Measurements from ENCODE around the gene SP4.
"Not testable (repeated sequence)": the region's sequence is repeated elsewhere in the genome, so short reads cannot be mapped to it uniquely, and the experiment has no call there.

Gene SP4

DNA sequence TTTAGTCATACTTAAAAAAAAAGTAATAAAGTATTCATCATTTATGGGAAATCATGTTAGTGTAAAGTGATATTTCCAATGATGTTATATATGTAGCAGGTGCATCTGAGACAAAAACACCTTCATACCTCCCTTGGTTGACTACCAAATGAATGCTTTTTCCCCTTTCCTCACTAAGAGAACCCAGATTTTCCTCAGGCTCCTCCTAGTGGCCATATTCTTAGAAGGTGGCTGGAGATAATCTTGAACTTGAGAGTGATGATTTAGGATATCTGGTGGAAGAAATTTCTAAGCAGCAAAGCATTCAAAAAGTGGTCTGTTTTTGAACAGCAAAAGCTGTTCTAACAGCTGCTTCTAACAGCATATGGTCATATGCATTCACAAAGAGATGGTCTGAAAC lies 98.1 kb downstream of the SP4 start:
- no peak for DNase-seq

DNA sequence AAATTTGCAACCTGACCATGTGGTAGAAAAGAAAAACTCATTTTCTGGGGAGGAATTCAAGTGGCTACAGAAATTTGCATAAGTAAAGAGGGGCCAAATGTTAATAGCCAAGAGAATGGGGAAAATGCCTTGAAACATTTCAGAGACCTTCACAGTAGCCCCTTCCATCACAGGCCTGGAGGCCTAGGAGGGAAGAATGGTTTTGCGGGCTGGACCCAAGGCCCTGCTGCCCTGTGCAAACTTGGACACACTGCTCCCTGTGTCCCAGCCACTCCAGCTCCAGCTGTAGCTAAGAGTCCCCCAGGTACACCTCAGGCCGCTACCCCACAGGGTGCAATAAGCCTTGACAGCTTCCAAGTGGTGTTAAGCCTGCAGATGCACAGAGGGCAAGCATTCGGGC lies 98.6 kb downstream of the SP4 start:
- no peak for DNase-seq

DNA sequence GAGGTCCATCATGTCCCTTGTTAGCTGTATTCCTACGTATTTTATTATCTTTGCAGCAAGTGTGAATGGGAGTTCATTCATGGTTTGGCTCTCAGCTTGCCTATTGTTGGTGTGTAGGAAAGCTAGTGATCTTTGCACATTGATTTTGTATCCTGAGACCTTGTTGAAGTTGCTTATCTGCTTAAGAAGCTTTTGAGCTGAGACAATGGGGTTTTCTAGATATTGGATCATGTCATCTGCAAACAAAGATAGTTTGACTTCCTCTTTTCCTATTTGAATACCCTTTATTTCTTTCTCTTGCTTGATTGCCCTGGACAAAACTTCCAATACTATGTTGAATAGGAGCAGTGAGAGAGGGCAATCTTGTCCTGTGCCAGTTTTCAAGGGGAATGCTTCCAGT lies 104.6 kb downstream of the SP4 start:
- DNase-seq: not testable (repeated sequence)

- DNase-seq: not testable (repeated sequence)
Observed at GRCh38 chr7:21533646-21534045, 105.8 kb downstream of the SP4 start.

GRCh38 chr7:21536445-21537118 lies 108.7 kb downstream of the SP4 start:
- DNase-seq: not testable (repeated sequence)

DNA sequence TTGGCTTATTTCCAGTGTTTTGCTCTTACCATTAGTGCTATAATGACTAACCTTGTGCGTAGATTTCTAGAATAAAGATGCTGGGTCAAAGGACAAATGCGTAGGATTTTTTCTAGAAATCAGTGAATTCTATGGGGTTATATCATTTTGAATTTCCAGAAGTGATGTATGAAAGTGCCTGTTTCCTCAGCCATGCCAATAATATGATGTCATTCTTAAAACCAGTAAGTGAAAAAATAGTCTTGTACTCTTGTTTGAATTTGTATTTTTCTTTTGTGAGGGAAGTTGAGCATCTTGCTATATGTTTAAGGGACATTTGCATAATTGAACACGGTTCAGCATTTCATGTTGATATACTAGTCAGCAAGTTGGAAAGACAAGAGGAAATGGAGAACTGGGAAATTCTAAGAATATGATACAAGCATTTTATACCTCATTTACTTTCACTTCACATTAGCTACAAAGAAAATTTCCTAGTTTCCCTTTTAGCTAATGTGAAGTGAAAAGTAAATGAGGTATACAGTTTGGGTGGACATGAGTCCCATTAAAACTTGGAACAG lies 111.1 kb downstream of the SP4 start:
- DNase-seq: no peak

DNA sequence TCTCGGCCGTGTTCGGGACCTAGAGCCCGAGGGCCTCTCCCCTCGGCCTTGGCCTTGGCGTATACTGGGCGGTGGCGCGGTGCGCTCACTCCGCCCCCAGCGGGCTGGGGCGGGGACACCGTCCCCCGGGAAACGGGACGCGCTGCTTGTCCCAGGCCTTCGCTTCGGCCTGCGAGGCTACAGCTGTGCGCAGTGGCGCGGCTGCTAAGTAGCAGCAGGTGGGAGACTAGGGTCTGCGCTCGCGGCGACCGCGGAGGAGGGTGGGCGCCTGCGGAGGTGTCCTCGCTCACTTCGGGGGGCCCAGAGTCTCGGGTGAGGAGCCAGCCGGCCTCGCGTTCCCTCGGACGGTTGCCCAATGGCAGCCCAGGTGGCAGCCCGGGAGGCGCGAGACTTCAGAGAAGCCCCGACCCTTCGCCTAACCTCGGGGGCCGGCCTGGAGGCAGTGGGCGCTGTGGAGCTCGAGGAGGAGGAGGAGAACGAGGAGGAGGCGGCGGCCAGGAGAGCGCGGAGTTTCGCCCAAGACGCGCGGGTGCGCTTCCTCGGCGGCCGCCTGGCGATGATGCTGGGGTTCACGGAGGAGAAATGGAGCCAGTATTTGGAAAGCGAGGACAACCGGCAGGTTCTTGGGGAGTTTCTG lies 115.1 kb downstream of the SP4 start, which contains the start of gene DNAH11:
TSS of gene DNAH11 (plus strand) at position 149 of the 637 bp plus-strand sequence. CDS start at position 356, 207 bp downstream.
- DNase-seq: peak in 1 of 14 donors; percentile 18

GRCh38 chr7:21543528-21544302 lies 115.8 kb downstream of the SP4 start:
- DNase-seq: no peak

DNA sequence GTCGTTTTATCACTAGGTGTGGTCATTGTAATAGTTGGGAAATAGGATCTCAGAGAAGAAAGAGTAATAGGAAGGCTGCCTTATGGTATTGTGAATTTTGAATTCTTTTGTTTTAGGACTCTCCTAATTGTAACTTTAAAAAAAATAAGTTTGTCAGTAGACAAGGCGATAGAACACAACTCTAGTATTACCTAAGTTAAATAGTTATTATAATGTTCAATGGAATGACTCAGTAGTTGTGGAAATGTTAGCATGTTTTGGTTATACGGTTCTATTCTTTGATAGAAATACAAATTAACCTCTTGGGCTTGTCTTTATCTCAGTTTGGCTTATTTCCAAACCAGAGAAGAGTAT lies 116.4 kb downstream of the SP4 start:
- DNase-seq: no peak

- DNase-seq: no peak
Observed at GRCh38 chr7:21544715-21545114, 116.8 kb downstream of the SP4 start.

DNA sequence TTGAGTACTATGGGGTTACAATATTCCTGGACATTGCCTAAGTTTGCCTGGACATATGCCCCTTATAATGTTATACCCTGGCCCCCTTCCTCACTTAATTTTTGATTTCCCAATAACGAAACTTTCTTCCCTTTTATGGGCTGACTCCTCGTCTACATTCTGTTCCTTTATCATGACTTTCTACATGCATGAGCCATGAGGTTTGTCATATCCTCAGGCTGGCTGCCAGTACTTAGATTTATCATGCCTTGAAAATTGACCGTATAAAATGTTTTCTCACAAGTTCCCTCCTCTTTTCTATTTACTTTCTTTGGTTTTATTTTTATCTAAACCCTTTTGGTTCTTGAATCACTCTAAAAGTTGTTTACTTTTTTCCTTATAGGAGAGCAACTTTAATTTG lies 119.6 kb downstream of the SP4 start:
- no peak for DNase-seq

- DNase-seq: no peak
Observed at GRCh38 chr7:21548491-21548890, 120.6 kb downstream of the SP4 start.

- DNase-seq: no peak
Observed at GRCh38 chr7:21550076-21550475, 122.2 kb downstream of the SP4 start.

GRCh38 chr7:21550821-21551531 lies 123.1 kb downstream of the SP4 start:
- DNase-seq: no peak

DNA sequence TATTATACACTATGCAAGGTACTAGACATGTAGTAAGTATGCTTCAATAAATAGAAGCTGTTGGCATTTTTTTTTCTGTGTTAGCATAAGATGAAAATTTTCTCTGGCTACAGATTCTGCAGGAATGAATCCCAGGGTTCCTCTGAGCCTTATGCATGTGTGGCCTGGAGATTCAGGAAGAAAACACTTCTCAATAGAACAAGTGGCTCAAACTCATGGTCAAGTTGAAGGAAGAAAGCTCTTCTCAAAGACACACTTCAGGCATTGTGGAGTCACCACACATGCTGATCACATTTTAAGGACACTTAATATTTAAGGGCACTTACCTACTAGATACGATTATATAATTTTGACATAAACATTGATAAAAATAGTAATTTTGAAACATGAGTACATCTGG lies 134.5 kb downstream of the SP4 start:
- no peak for DNase-seq
